ENCODE measurements around the gene NLK. TPM values are rescaled to one million over a fixed set of nuclear protein-coding genes. Genes with fewer than 3 reads are reported as not detected.

Gene NLK
- total and polyA plus RNA-seq, 2 of the 4 experiments (the other 2 are of a cell fraction) = 15.3 to 23.3 TPM

DNA sequence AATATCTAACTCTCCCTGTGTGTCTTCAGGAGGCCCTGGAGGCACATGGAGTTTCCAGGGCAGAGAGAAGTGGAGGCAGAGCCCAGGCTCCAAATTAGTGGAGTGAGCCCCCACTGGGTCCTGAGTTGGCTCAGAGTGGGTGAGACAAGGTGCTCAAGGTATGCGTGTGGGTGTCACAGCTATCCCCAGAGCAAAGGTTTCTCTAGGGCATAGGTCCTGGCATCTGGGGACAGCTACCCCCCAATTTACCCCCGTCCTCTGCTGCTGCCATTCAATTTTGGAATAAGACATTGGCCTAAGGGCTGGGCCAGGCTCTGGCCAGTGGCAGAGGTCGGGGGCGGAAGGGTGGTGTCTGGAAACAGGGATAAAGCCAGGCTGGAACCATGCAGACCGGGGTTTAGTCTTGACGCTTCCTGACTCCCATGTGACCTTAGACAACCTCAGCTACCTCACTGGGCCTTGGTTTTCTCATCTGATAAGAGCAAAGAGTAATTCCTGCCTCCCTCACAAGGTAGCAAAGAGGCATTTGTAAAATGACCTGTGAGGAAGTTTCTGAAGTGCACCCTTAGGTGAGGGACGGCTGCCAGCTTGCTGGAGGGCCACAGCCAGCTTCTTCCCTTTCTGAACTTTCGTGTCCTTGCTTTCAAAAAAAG is 198.3 kb downstream of the NLK start:
- H3K27ac ChIP-seq (ENCODE audit: insufficient read depth, low read length) = no peak overlapping the region
- H3K4me1 ChIP-seq (ENCODE audit: control insufficient read depth, insufficient read depth, low read length) = no peaks in the 10 kb centered on the region
- no peaks in the 10 kb centered on the region for H3K9me3 ChIP-seq (ENCODE audit: control insufficient read depth, insufficient read depth, low read length)
- TF ChIP-seq CHD1 (IDR thresholded peaks at IDR 0.05; ENCODE audit: low read depth, low read length) (no peak), POLR2A (IDR thresholded peaks at IDR 0.05; ENCODE audit: low read depth, low read length) (no peak), MAZ (IDR thresholded peaks at IDR 0.05; ENCODE audit: borderline replicate concordance, low read depth, low read length) (no peak), MXI1 (IDR thresholded peaks at IDR 0.05; ENCODE audit: borderline replicate concordance, low read depth, low read length) (no peak), RAD21 (IDR thresholded peaks at IDR 0.05; ENCODE audit: low read length) (no peak), MAFK (IDR thresholded peaks at IDR 0.05; ENCODE audit: low read depth, low read length) (no peak), BHLHE40 (IDR thresholded peaks at IDR 0.05; ENCODE audit: low read depth, low read length) (no peak), RFX5 (IDR thresholded peaks at IDR 0.05; ENCODE audit: low read depth, low read length) (no peak), USF2 (IDR thresholded peaks at IDR 0.05; ENCODE audit: low read depth, low read length) (no peak), RCOR1 (IDR thresholded peaks at IDR 0.05; ENCODE audit: insufficient replicate concordance, low read length) (no peak)
- TF ChIP-seq, protein P1, sequence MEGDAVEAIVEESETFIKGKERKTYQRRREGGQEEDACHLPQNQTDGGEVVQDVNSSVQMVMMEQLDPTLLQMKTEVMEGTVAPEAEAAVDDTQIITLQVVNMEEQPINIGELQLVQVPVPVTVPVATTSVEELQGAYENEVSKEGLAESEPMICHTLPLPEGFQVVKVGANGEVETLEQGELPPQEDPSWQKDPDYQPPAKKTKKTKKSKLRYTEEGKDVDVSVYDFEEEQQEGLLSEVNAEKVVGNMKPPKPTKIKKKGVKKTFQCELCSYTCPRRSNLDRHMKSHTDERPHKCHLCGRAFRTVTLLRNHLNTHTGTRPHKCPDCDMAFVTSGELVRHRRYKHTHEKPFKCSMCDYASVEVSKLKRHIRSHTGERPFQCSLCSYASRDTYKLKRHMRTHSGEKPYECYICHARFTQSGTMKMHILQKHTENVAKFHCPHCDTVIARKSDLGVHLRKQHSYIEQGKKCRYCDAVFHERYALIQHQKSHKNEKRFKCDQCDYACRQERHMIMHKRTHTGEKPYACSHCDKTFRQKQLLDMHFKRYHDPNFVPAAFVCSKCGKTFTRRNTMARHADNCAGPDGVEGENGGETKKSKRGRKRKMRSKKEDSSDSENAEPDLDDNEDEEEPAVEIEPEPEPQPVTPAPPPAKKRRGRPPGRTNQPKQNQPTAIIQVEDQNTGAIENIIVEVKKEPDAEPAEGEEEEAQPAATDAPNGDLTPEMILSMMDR (conservative IDR thresholded peaks at IDR 0.05; ENCODE audit: low read depth, low read length) = no peak
- H3K18ac ChIP-seq (ENCODE audit: low read depth, low read length) = no peak overlapping the region
- no peak overlapping the region for H4K91ac ChIP-seq (ENCODE audit: insufficient read depth, low read depth, low read length)
- dilution Hi-C loops (cut with HindIII; ENCODE audit: low sequenced_read_pairs, unreplicated experiment) (no loop called here), intact Hi-C loops (cut with micrococcal nuclease) (no loop called here), in situ Hi-C loops (cut with MboI; ENCODE audit: low sequenced_read_pairs) (loop anchor here (10.0 kb wide), 1 partner anchor 436 kb away; the partner anchor contains the start of gene NOS2)
- no peak overlapping the region for H4K8ac ChIP-seq (ENCODE audit: low read depth in 2 of 2, low read length in 2 of 2)
- no peak overlapping the region for H3K23ac ChIP-seq (ENCODE audit: low read depth, low read length)
- H3K14ac ChIP-seq (replicated peaks; ENCODE audit: low read depth, low read length) = no peak overlapping the region
- peaks cover 12% of the 10 kb centered on the region for H3K27me3 ChIP-seq (ENCODE audit: control insufficient read depth, insufficient read depth, low read length)
- no peaks in the 10 kb centered on the region for H3K36me3 ChIP-seq (ENCODE audit: control insufficient read depth, insufficient read depth, low read length)
- CTCF ChIA-PET = no interaction called here
- BruUV-seq (replicated peaks) = no TSS peak
- H4K20me1 ChIP-seq (ENCODE audit: insufficient read depth, low read length) = no peaks in the 10 kb centered on the region
- WGBS, 2 experiments (ENCODE audit: extremely low coverage in 2 of 2, insufficient read length in 1 of 2) = 60% methylated on average over 2 of the region's 8 CpGs; no CpG with 5 or more reads in 1 of the 2 experiments
- DNase-seq = no peak
- no peak overlapping the region for H3K56ac ChIP-seq (ENCODE audit: extremely low read depth, insufficient read depth, low read length)
- no peak overlapping the region for H2BK15ac ChIP-seq (ENCODE audit: low read depth, low read length)
- H3K9me1 ChIP-seq (ENCODE audit: insufficient read depth, low read length) = no peaks in the 10 kb centered on the region
- H4K5ac ChIP-seq (ENCODE audit: low read depth, low read length) = no peak overlapping the region
- H3K4me2 ChIP-seq (ENCODE audit: low read depth, low read length) = no peak overlapping the region
- no peak overlapping the region for H2BK20ac ChIP-seq (ENCODE audit: low read depth, low read length)
- no peak overlapping the region for H2AFZ ChIP-seq (replicated peaks; ENCODE audit: low read length, poor library complexity)
- H2AK9ac ChIP-seq (replicated peaks; ENCODE audit: low read depth, low read length, poor library complexity) = no peak overlapping the region
- no peak overlapping the region for H3K4ac ChIP-seq (ENCODE audit: low read depth, low read length)
- POLR2A ChIA-PET (ENCODE audit: unreplicated experiment) = no interaction called here
- no peak overlapping the region for H2BK5ac ChIP-seq (ENCODE audit: low read depth, low read length, poor library complexity, severe bottlenecking)
- H3K79me1 ChIP-seq (ENCODE audit: low read depth in 1 of 2, low read length in 2 of 2) = no peaks in the 10 kb centered on the region
- H3K4me3 ChIP-seq (ENCODE audit: insufficient read depth, low read depth, low read length) = no peak overlapping the region
- H2AK5ac ChIP-seq (ENCODE audit: low read depth, low read length) = no peak overlapping the region
- no peak for ATAC-seq (ENCODE audit: low read depth)
- H2BK120ac ChIP-seq (ENCODE audit: low read depth, low read length) = no peak overlapping the region
- no peak overlapping the region for H3K9ac ChIP-seq (ENCODE audit: low read depth, low read length)

All from IMR-90 (cell line).